GM12872 (cell line): ENCODE results near the gene HCST.

Experiments
- CTCF ChIP-seq: IDR thresholded peaks from 3 replicates; pipeline ENCODE4 v1.5.1; 2011; ENCODE audit warnings: low read depth, mild to moderate bottlenecking, low read length, moderate library complexity; ENCODE audit not compliant: insufficient read depth

The HCST gene

GRCh38 chr19:35901854-35902661, at the start of gene HCST:
Gene HCST, plus strand, starts transcription at chr19:35902529. Its CDS starts 65 bp downstream, at chr19:35902594.
- peak; percentile 24; the same call in 1 of the 3 replicates for TF ChIP-seq CTCF

GRCh38 chr19:35853038-35853756, 49.1 kb upstream of the HCST start:
- no peak for TF ChIP-seq CTCF

GRCh38 chr19:35856546-35857149, 45.7 kb upstream of the HCST start, which contains the start of gene KIRREL2:
Gene KIRREL2, plus strand, starts transcription at chr19:35856911. Its CDS starts 209 bp downstream, at chr19:35857120.
- TF ChIP-seq CTCF = no peak

GRCh38 chr19:35858311-35858710, 44.0 kb upstream of the HCST start:
- no peak for TF ChIP-seq CTCF

- no peak for TF ChIP-seq CTCF
Observed at GRCh38 chr19:35859414-35859813, 42.9 kb upstream of the HCST start.

GRCh38 chr19:35860436-35860817, 41.9 kb upstream of the HCST start:
- TF ChIP-seq CTCF = no peak
